NCI-H446 treated with DMSO at 0.1 percent for 48 hours (cell line): Measurements from ENCODE around the gene FARP2.
"Not testable (repeated sequence)": the region's sequence is repeated elsewhere in the genome, so short reads cannot be mapped to it uniquely, and the experiment has no call there.

Experiments used
- DNase-seq: peaks from one replicate; lab custom pipeline; 2025; lab: John Stamatoyannopoulos, UW

FARP2 gene

DNA sequence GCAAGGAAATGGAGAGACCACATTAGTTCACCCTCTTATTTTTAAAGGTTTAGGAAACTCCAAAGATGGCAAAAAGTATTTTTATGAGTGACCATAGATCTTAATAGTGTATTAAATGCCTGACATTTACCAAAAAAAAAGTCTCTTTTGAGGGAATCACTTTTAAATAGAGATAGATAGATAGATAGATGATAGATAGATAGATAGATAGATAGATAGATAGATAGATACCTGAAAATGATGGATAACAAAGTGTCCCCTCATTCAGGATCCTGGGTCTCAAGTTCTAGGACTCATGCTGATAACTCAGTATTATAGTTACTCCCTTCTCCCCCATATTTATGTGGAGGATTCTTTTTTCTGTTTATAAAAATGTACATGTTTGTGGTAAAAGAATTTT is 52.8 kb downstream of the FARP2 start:
- DNase-seq = no peak

DNA sequence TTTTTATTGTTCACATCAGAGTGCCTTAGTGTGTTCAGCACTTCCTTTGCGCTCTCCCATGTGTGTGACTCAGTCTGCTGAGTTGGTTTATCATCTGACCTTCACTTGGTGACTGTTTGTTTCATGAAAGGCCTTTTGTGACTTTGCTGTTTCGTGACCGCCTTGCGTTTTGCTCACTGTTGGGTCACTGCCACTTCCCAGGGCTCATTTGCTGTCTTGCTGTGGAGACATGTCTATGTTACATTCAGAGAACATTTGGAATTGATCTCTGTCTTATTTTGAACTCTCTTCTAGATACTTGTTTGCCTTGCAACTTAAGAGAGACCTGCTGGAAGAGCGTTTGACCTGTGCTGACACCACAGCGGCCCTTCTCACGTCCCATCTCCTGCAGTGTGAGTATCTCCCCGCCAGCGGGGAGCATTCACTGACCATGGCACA is 54.7 kb downstream of the FARP2 start:
- DNase-seq = no peak

DNA sequence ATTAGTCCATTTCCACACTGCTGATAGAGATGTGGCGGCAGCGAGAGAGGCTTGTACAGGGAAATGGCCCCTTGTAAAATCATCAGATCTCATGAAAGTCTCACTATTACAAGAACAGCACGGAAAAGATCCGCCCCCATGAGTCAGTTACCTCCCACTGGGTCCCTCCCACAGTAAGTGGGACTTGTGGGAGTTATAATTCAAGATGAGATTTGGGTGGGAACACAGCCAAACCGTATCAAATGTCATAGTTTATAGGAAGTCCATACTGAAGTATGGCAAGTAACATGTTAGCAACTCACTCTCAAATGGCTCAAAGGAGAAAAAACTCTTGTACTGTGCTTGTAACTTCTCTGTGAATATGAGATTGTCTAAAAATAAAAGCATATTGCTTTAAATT is 56.1 kb downstream of the FARP2 start:
- no peak for DNase-seq

DNA sequence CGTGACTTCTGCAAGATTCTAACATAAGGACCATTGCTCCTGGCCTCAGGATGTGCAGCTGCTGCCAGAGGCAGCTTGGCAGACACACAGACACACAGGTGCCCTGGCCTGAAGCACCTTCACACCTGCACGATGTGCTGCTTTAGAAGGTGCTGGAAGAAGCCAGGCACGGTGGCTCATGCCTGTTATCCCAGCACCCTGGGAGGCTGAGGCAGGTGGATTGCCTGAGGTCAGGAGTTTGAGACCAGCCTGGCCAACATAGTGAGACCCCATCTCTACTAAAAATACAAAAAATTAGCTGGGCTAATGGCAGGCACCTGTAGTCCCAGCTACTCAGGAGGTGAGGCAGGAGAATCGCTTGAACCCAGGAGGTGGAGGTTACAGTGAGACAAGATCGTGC is 57.4 kb downstream of the FARP2 start:
- not testable (repeated sequence) for DNase-seq

DNA sequence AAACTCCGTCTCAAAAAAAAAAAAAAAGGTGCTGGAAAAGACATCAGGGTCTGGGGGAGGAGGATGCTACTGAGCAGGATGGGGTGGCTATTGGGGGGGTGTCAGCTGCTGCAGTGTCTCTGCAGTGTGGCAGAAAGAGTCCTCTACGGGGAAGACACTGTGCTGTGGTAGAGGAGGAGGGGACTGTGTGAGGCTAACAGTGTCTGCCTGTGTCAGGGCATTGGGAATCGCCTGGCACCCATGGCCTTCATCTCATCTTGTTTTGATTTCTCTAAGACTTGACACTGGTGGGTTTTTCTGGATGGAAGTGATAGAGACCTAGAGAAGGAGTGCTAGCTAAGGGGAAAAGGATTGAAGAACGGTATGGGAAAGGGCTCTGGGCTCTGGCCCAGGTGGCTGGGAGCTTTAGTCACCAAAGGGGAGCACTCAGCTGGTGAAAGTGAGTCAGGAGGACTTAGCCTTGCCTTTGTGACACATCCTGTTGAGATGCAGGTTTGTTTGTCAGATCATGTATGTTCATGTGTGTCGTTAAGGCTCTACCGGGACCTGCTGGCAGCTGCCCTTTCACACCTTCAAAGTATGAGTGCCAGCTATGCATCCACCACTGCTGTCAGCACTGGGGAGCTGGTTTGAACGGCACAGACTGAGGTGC is 58.0 kb downstream of the FARP2 start:
- DNase-seq = no peak

- no peak for DNase-seq
These were observed 59.1 kb downstream of the FARP2 start for GRCh38 chr2:241415196-241415595.

DNA sequence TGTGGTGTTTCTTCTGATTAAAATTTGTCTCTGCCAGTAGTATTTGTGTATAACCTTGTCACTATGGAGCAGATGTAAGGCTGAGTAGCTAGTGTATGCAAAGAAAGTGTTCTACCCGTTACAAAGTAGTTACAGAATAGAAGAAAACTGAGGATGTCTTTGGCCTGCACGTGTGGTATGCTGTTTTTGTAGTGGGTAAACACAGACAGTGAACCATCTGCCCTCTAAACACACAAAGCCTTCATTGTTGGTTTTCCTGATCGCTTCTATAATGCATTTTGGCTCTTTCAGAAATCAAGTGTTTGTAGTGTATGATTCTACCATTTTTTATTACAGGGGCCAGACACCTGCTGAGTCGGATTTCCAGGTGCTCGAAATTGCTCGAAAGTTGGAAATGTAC is 61.5 kb downstream of the FARP2 start:
- no peak for DNase-seq

DNA sequence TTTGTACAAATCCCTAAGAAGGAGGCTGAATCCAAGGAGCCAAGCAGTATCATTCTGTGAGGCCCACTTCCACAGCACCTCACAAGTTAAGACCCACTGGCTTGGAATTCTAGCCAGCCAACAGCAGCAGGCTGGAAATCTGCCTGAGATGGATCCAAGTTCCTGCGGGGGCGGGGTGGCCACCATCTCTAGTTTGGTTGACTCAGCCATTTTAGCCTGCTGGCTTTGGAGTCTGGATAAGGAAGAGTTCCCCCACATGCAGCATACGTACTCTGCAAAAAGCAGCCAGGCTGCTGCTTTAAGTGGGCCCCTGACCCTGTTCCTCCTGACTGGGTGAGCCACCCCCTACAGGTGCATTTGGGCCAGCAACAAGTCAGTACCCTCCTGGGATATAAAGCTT is 65.2 kb downstream of the FARP2 start:
- no peak for DNase-seq

DNA sequence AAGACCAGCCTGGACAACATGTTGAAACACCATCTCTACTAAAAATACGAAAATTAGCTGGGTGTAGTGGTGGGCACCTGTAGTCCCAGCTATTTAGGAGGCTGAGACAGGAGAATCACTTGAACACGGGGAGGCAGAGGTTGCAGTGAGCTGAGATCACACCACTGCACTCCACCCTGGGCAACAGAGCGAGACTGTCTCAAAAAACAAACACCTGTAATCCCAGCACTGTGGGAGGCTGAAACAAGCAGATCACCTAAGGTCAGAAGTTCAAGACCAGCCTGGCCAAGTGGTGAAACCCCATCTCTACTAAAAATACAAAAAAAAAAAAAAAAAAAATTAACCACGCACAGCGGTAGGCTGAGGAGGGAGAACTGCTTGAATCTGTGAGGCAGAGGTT is 65.9 kb downstream of the FARP2 start:
- not testable (repeated sequence) for DNase-seq

DNA sequence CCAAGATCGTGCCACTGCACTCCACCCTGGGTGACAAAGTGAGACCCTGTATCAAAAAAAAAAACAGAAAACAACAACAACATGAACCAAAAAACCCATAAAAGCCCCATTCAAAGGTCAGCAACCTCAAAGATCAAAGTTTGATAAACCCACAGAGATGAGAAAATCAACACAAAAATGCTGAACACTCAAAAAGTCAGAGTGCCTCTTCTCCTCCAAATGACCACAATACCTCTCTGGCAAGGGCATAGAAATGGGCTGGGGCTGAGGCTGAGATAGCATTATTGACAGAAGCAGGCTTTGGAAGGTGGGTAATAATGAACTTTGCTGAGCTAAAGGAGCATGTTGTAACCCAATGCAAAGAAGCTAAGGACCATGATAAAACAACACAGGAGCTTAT is 66.3 kb downstream of the FARP2 start:
- no peak for DNase-seq

DNA sequence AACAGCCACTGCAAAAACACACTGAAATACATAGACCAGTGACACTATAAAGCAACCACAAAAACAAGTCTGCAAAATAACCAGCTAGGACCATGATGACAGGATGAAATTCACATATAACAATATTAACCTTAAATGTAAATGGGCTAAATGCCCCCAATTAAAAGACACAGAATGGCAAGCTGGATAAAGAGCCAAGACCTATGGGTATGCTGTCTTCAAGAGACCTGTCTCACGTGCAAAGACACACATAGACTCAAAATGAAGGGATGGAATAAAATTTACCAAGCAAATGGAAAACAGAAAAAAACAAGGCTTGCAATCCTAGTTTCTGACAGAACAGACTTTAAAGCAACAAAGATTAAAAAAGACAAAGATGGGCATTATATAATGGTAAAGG is 67.4 kb downstream of the FARP2 start:
- not testable (repeated sequence) for DNase-seq

- DNase-seq = no peak
These were observed 69.3 kb downstream of the FARP2 start for GRCh38 chr2:241425368-241425767.

DNA sequence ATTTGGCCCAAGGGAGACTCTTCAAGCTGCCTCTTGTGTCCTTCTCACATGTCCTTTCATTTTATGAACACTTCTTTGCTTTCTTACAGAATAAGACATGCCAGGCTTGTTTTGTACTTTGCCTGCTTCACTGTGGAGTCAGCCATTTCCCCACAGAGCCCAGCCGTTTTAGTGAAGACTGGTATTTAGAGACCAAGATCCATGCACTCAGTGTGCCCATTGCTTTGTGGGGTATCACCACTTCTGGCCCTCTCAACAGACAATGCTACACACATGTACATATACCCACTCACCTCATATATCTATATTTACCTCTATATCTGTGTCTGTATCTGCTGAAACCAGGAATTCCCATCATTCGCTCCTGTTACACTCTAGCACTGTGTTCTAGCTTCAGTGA is 74.1 kb downstream of the FARP2 start:
- DNase-seq = no peak

GRCh38 chr2:241432824-241433448 is 76.9 kb downstream of the FARP2 start:
- DNase-seq = no peak

DNA sequence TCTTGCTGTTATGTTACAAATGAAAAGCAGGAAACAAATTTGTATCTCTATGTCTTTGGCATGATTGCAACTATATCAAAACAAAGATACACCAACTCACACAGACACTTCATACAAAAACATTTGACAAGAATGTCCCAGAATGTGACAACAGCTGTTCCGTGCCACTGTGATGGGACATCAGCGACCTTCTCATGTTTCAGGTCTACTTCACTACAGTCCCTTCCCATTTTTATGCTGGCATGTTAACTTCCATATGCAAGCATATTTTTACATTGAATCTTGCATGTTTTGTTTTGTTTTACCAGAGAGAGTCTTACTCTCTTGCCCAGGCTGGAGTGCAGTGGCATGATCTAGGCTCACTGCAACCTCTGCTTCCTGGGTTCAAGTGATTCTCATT is 81.1 kb downstream of the FARP2 start:
- no peak for DNase-seq

DNA sequence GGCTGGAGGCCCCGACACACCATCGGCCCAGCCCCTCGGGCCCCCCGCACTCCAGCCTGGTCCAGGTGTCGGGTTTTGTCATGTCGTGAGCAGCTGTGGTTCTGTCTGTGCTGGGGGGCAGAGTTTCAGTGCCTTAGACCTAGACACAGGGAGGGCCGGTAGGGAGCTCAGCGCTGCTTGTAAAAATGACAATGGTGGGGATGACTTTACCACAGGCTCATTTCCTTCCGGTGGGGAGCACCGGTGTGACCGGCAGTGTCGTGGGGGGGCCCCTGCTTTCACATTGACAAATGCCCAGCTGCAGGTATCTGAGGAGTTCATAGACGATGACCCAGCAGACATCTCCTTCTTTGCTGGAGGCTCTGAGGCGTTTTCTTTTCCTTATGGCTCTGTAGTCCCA is 85.4 kb downstream of the FARP2 start:
- no peak for DNase-seq

- DNase-seq = no peak
These were observed 87.6 kb downstream of the FARP2 start for GRCh38 chr2:241443486-241444223.

GRCh38 chr2:241445426-241445825 is 89.3 kb downstream of the FARP2 start:
- no peak for DNase-seq

DNA sequence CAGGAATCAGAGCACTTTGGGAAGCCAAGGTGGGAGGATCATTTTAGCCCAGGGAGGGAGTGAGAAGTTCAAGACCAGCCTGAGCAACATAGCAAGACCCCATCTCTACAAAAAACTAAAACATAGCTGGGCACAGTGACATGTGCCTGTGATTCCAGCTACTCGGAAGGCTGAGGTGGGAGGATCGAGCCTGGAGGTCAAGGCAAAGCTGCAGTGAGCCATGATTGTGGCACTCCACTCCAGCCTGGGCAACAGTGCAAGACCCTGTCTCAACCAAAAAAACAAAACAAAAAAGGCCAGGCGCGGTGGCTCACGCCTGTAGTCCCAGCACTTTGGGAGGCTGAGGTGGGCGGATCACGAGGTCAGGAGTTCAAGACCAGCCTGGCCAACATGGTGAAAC is 94.0 kb downstream of the FARP2 start:
- DNase-seq = not testable (repeated sequence)

GRCh38 chr2:241451840-241452506 is 95.9 kb downstream of the FARP2 start:
- DNase-seq = no peak

DNA sequence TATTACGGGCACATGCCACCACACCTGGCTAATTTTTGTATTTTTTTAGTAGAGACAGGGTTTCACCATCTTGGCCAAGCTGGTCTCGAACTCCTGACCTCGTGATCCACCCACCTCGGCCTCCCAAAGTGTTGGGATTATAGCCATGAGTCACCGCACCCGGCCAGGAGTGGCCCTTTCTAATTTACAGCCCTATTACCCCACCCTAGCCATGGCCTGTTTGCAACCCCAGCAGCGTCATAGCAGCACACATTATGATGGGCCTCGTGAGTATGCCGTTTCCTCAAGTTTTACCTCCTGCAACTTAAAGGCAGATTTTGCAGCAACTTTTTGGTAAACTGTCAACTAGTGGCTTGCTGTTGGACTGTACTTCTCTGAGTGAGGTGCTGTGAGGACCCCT is 97.8 kb downstream of the FARP2 start:
- peak; percentile 35 for DNase-seq

DNA sequence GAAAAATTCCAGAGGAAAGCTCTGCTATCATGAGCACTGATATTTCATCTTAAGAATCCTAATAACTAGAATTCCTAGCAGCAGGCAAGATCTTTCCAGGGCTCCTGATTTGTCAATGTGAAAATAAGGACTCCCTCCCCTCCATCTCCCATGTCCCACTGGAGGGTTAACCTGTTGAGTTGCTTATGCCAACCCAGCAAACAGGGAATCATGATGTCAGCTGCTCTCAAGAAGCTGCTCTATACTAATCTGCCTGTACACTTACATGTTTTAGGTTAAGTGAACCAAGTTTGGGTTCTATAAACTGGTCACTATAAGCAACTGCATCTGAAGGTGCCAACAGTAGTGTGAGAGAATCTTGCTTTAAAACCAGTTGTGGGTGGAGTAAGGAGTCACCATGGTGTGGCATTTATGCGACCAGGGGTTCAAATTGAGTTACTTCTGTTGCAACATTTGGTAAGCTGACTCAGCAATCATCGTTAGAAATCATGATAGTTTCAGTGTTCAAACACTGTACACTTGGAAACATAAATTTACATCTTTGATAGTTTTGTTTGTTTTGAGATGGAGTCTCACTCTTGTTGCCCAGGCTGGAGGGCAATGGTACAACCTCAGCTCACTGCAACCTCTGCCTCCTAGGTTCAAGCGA is 98.9 kb downstream of the FARP2 start:
- no peak for DNase-seq
